ENCODE data around the gene TRIB2. TPM values are rescaled to one million over a fixed set of nuclear protein-coding genes. Genes with fewer than 3 reads are reported as not detected.
A peak's percentile ranks its signal among the peaks of the same experiment; 100 is the strongest.

TRIB2 gene
- total RNA-seq, 1 experiment from 2014 or later = 145 TPM

GRCh38 chr2:12688893-12689292 is 27.8 kb upstream of the TRIB2 start:
- DNase-seq (ENCODE audit: low read depth, low spot score) = no peak
- in situ Hi-C loops (cut with HindIII; ENCODE audit: low pct_unique_long_range_greater_than_20kb, low sequenced_read_pairs) = no loop called here

- in situ Hi-C loops (cut with HindIII; ENCODE audit: low pct_unique_long_range_greater_than_20kb, low sequenced_read_pairs) = no loop called here
- no peak for DNase-seq (ENCODE audit: low read depth, low spot score)
These were observed 23.2 kb upstream of the TRIB2 start for GRCh38 chr2:12693509-12693908.

- in situ Hi-C loops (cut with HindIII; ENCODE audit: low pct_unique_long_range_greater_than_20kb, low sequenced_read_pairs) = no loop called here
- no peak for DNase-seq (ENCODE audit: low read depth, low spot score)
These were observed 21.6 kb upstream of the TRIB2 start for GRCh38 chr2:12694990-12695774.

- in situ Hi-C loops (cut with HindIII; ENCODE audit: low pct_unique_long_range_greater_than_20kb, low sequenced_read_pairs) = no loop called here
- no peak for DNase-seq (ENCODE audit: low read depth, low spot score)
These were observed 19.1 kb upstream of the TRIB2 start for GRCh38 chr2:12697617-12698016.

GRCh38 chr2:12700989-12701388 is 15.7 kb upstream of the TRIB2 start:
- in situ Hi-C loops (cut with HindIII; ENCODE audit: low pct_unique_long_range_greater_than_20kb, low sequenced_read_pairs) = no loop called here

GRCh38 chr2:12701786-12702167 is 15.0 kb upstream of the TRIB2 start:
- in situ Hi-C loops (cut with HindIII; ENCODE audit: low pct_unique_long_range_greater_than_20kb, low sequenced_read_pairs) = no loop called here
- DNase-seq (ENCODE audit: low read depth, low spot score) = no peak

More at GRCh38 chr2:12700989-12701388, 15.7 kb upstream of the TRIB2 start:
- DNase-seq (ENCODE audit: low read depth, low spot score) = no peak

GRCh38 chr2:12702168-12703121 is 14.3 kb upstream of the TRIB2 start:
- peak; percentile 86 for DNase-seq (ENCODE audit: low read depth, low spot score)
- in situ Hi-C loops (cut with HindIII; ENCODE audit: low pct_unique_long_range_greater_than_20kb, low sequenced_read_pairs) = no loop called here

GRCh38 chr2:12704378-12704777 is 12.4 kb upstream of the TRIB2 start:
- DNase-seq (ENCODE audit: low read depth, low spot score) = no peak
- in situ Hi-C loops (cut with HindIII; ENCODE audit: low pct_unique_long_range_greater_than_20kb, low sequenced_read_pairs) = no loop called here

GRCh38 chr2:12705230-12705629 is 11.5 kb upstream of the TRIB2 start:
- in situ Hi-C loops (cut with HindIII; ENCODE audit: low pct_unique_long_range_greater_than_20kb, low sequenced_read_pairs) = no loop called here
- DNase-seq (ENCODE audit: low read depth, low spot score) = no peak

GRCh38 chr2:12705742-12706141 is 11.0 kb upstream of the TRIB2 start:
- peak; percentile 77 for DNase-seq (ENCODE audit: low read depth, low spot score)
- in situ Hi-C loops (cut with HindIII; ENCODE audit: low pct_unique_long_range_greater_than_20kb, low sequenced_read_pairs) = no loop called here

GRCh38 chr2:12708508-12709206 is 8.1 kb upstream of the TRIB2 start:
- in situ Hi-C loops (cut with HindIII; ENCODE audit: low pct_unique_long_range_greater_than_20kb, low sequenced_read_pairs) = no loop called here
- DNase-seq (ENCODE audit: low read depth, low spot score) = no peak

- no peak for DNase-seq (ENCODE audit: low read depth, low spot score)
- in situ Hi-C loops (cut with HindIII; ENCODE audit: low pct_unique_long_range_greater_than_20kb, low sequenced_read_pairs) = no loop called here
These were observed 7.6 kb upstream of the TRIB2 start for GRCh38 chr2:12709207-12709522.

- in situ Hi-C loops (cut with HindIII; ENCODE audit: low pct_unique_long_range_greater_than_20kb, low sequenced_read_pairs) = no loop called here
- no peak for DNase-seq (ENCODE audit: low read depth, low spot score)
These were observed 6.4 kb upstream of the TRIB2 start for GRCh38 chr2:12710301-12710700.

GRCh38 chr2:12711339-12711738 is 5.4 kb upstream of the TRIB2 start:
- in situ Hi-C loops (cut with HindIII; ENCODE audit: low pct_unique_long_range_greater_than_20kb, low sequenced_read_pairs) = no loop called here
- DNase-seq (ENCODE audit: low read depth, low spot score) = no peak

GRCh38 chr2:12712881-12713280 is 3.9 kb upstream of the TRIB2 start:
- in situ Hi-C loops (cut with HindIII; ENCODE audit: low pct_unique_long_range_greater_than_20kb, low sequenced_read_pairs) = no loop called here
- DNase-seq (ENCODE audit: low read depth, low spot score) = no peak

GRCh38 chr2:12714391-12715221 is 2.1 kb upstream of the TRIB2 start:
- in situ Hi-C loops (cut with HindIII; ENCODE audit: low pct_unique_long_range_greater_than_20kb, low sequenced_read_pairs) = no loop called here
- peak; percentile 91 for DNase-seq (ENCODE audit: low read depth, low spot score)

GRCh38 chr2:12715258-12716031 is 1.3 kb upstream of the TRIB2 start:
- in situ Hi-C loops (cut with HindIII; ENCODE audit: low pct_unique_long_range_greater_than_20kb, low sequenced_read_pairs) = no loop called here
- no peak for DNase-seq (ENCODE audit: low read depth, low spot score)

Measured in SK-MEL-5 (cell line).